Parathyroid adenoma (tissue), 2 donors: ENCODE data around the gene SIPA1L3.
"Not testable (repeated sequence)": the region's sequence is repeated elsewhere in the genome, so short reads cannot be mapped to it uniquely, and the experiment has no call there.

Experiments
- H2AFZ ChIP-seq: fragments of 300-600 bp; sonication (generic); one replicate; pipeline ENCODE4 v1.7.0; 2017; ENCODE audit warnings: antibody characterized with exemption, mild to moderate bottlenecking
- H3K27ac ChIP-seq: fragments of 300-600 bp; sonication (generic); one replicate; pipeline ENCODE4 v1.7.0; 2017
- H3K27me3 ChIP-seq: fragments of 300-600 bp; sonication (generic); one replicate; pipeline ENCODE4 v1.7.0; 2017; ENCODE audit warnings: low read length; ENCODE audit not compliant: control insufficient read depth, insufficient read depth
- H3K36me3 ChIP-seq: fragments of 300-600 bp; sonication (generic); one replicate; pipeline ENCODE4 v1.7.0; 2017; ENCODE audit warnings: low read length; ENCODE audit not compliant: control insufficient read depth, insufficient read depth
- H3K4me1 ChIP-seq: fragments of 300-600 bp; sonication (generic); one replicate; pipeline ENCODE4 v1.7.0; 2017; ENCODE audit warnings: control low read depth
- H3K4me2 ChIP-seq: fragments of 300-600 bp; sonication (generic); one replicate; pipeline ENCODE4 v1.7.0; 2017; ENCODE audit warnings: low read length
- H3K4me3 ChIP-seq: fragments of 300-600 bp; sonication (generic); one replicate; pipeline ENCODE4 v1.7.0; 2017; ENCODE audit warnings: low read depth, low read length
- H3K79me2 ChIP-seq: fragments of 300-600 bp; sonication (generic); one replicate; pipeline ENCODE4 v1.7.0; 2017; ENCODE audit warnings: control low read depth
- H3K9ac ChIP-seq: fragments of 300-600 bp; sonication (generic); one replicate; pipeline ENCODE4 v1.7.0; 2017; ENCODE audit warnings: mild to moderate bottlenecking
- H3K9me3 ChIP-seq: fragments of 300-600 bp; sonication (generic); one replicate; pipeline ENCODE4 v1.7.0; 2017; ENCODE audit warnings: low read length; ENCODE audit not compliant: control insufficient read depth
- TF ChIP-seq, protein P1 (sequence below): fragments of 300-600 bp; sonication (generic); IDR thresholded peaks from one replicate; pipeline ENCODE4 v1.7.0; 2017; ENCODE audit warnings: antibody characterized with exemption, mild to moderate bottlenecking
- donor health status: primary hyperparathyroidism.

SIPA1L3 gene

DNA sequence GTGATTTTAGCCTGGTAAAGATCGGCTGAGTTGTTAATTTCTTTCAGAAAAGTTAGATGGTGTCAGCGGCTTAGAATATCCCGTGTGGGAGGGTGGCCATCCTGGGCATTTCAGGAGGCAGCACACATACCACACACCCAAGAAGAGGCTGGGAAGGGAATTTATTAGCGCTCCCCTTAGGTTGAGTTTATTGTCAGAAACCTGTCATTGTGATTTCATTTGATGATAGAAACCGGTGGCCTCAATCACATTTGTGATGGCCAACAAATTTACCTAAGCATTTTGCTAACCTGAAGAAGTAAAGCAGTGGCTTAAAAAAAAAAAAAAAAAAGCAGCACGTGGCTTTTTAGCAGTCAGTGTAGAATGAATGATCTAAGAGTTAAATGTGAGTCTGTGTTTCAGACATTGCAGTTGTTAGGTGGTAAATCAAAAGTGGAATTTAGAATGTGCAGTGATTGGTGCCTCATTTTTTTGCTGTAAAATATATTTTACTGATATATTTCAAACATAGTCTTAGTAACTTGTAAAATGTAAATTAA, 2.7 kb downstream of the SIPA1L3 start:
- H3K4me3 ChIP-seq = no peak overlapping the region
- TF ChIP-seq, protein P1, sequence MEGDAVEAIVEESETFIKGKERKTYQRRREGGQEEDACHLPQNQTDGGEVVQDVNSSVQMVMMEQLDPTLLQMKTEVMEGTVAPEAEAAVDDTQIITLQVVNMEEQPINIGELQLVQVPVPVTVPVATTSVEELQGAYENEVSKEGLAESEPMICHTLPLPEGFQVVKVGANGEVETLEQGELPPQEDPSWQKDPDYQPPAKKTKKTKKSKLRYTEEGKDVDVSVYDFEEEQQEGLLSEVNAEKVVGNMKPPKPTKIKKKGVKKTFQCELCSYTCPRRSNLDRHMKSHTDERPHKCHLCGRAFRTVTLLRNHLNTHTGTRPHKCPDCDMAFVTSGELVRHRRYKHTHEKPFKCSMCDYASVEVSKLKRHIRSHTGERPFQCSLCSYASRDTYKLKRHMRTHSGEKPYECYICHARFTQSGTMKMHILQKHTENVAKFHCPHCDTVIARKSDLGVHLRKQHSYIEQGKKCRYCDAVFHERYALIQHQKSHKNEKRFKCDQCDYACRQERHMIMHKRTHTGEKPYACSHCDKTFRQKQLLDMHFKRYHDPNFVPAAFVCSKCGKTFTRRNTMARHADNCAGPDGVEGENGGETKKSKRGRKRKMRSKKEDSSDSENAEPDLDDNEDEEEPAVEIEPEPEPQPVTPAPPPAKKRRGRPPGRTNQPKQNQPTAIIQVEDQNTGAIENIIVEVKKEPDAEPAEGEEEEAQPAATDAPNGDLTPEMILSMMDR = no peak
- H3K27ac ChIP-seq = no peak overlapping the region
- no peak overlapping the region for H2AFZ ChIP-seq
- H3K4me2 ChIP-seq = no peak overlapping the region
- H3K79me2 ChIP-seq = peaks cover 11% of the 10 kb centered on the region
- no peaks in the 10 kb centered on the region for H3K27me3 ChIP-seq
- no peaks in the 10 kb centered on the region for H3K9me3 ChIP-seq
- peaks cover 3% of the 10 kb centered on the region for H3K4me1 ChIP-seq
- H3K36me3 ChIP-seq = no peaks in the 10 kb centered on the region
- no peak overlapping the region for H3K9ac ChIP-seq

DNA sequence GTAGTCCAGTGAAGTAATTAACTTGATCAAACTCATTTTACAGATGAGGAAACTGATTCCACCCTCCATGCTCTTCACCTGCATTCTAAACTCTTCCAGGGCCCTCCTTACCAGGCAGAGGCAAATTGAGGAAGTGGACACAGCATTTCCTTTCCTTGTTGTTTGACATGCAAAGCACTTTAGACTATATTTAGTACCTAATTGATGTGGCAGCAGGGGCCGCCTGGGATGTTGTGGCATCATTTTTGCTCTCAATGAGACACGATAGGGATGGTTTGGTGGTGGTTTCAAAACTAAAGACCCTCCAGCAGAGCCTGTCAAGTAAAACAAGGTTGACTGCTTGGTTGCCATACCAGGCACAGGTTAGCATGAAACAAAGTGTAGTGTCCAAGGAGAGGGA, 7.9 kb downstream of the SIPA1L3 start:
- Histone ChIP-seq H3K4me2 (no peak overlapping the region), H3K27ac (no peak overlapping the region), H2AFZ (no peak overlapping the region), H3K79me2 (peaks cover 5% of the 10 kb centered on the region), H3K9ac (no peak overlapping the region), H3K4me3 (no peak overlapping the region), H3K36me3 (no peaks in the 10 kb centered on the region), H3K27me3 (no peaks in the 10 kb centered on the region), H3K4me1 (no peaks in the 10 kb centered on the region), H3K9me3 (no peaks in the 10 kb centered on the region)
- TF ChIP-seq, protein P1 = no peak

DNA sequence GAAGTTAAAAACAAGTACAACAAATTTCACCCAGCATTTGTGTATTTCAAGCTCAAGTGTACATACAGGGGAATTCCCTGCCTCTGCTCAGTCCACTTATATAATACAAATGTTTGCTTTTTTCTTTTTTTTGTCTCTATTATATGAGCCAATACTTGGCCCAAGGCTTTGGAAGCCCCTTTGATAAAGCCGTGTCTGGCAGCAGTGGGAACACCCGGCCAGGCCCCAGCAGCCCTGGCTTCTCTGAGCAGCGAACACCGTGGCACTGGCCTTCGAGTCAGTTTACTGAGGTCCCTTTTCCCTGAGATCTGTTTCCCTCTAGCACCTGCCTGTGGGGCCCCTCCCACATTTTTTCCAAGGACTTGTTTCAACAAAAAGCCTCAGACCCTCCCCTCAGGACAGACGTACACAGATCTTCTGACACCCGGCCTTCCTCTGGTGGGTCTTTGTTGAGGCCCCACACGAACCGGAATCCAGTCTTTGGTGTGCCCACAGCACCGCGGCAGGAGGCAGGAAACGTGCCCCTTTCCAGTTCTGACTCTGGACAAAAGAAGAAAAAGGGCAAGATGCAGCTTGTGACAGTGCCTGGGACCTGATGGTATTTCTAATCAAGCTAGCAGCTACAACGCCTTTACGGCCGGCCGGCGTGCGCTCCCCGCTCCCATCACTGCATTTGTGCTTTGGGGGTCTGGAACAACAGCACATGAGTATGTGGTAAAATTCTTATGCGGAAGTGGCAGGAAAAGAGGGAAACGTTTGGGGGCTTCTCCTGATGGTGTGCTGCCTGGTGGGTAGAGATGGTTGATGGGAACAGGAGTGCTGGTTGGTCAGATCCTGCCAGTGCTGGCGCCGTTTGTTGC, 13.8 kb downstream of the SIPA1L3 start:
- Histone ChIP-seq H3K79me2 (peaks cover 11% of the 10 kb centered on the region), H3K4me3 (no peak overlapping the region), H3K9me3 (no peaks in the 10 kb centered on the region), H2AFZ (no peak overlapping the region), H3K4me2 (no peak overlapping the region), H3K4me1 (no peaks in the 10 kb centered on the region), H3K9ac (no peak overlapping the region), H3K36me3 (no peaks in the 10 kb centered on the region), H3K27ac (no peak overlapping the region), H3K27me3 (no peaks in the 10 kb centered on the region)
- TF ChIP-seq, protein P1 = no peak

DNA sequence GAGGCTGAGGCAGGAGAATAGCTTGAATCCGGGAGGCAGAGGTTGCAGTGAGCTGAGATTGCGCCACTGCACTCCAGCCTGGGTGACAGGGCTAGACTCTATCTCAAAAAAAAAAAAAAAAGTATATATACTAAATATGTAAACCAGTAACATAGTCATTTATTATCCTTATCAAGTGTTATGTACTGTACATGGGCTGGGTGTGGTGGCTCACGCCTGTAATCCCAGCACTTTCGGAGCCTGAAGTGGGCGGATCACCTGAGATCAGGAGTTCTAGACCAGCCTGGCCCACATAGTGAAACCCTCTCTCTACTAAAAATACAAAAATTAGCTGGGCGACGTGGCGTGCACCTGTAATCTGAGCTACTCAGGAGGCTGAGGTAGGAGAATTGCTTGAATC, 17.6 kb downstream of the SIPA1L3 start:
- H3K4me3 ChIP-seq, H2AFZ ChIP-seq, H3K4me2 ChIP-seq, H3K4me1 ChIP-seq, H3K9me3 ChIP-seq, H3K27me3 ChIP-seq, H3K9ac ChIP-seq, H3K27ac ChIP-seq, H3K79me2 ChIP-seq, H3K36me3 ChIP-seq: not testable (repeated sequence)

DNA sequence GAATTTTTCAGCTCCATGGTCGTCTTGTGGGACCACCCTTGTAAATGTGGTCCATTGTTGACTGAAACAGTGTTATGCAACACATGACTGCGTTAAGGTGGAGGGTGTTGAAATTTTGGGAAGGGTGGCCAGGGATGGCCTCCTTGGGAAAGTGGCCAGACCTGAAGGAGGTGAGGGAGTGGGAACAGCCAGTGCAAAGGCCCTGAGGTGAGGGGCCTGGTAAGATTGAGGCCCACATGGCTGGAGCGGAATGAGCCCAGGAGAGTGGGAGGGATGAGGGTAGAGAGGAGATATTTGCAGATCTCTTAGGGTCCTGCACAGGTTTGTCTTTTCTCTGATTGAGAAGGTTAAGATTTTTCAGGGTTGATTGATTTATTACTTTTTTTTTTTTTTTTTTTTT, 18.2 kb downstream of the SIPA1L3 start:
- H3K9me3 ChIP-seq = no peaks in the 10 kb centered on the region
- H2AFZ ChIP-seq = no peak overlapping the region
- no peaks in the 10 kb centered on the region for H3K4me1 ChIP-seq
- H3K27me3 ChIP-seq = no peaks in the 10 kb centered on the region
- no peak overlapping the region for H3K27ac ChIP-seq
- no peak overlapping the region for H3K4me3 ChIP-seq
- H3K4me2 ChIP-seq = no peak overlapping the region
- peaks cover 7% of the 10 kb centered on the region for H3K79me2 ChIP-seq
- TF ChIP-seq, protein P1 = no peak
- no peak overlapping the region for H3K9ac ChIP-seq
- H3K36me3 ChIP-seq = no peaks in the 10 kb centered on the region
